ENCODE data around the gene VIPR1.

Gene VIPR1

GRCh38 chr3:42491881-42492507 is 10.4 kb upstream of the VIPR1 start:
- TF ChIP-seq POLR2A (IDR thresholded peaks at IDR 0.05; ENCODE audit: extremely low read depth, insufficient read length) (no peak), MAX (IDR thresholded peaks at IDR 0.05; ENCODE audit: low read depth, low read length) (no peak), MYC (IDR thresholded peaks at IDR 0.05; ENCODE audit: low read depth, low read length) (no peak)
- TF ChIP-seq, protein P1, sequence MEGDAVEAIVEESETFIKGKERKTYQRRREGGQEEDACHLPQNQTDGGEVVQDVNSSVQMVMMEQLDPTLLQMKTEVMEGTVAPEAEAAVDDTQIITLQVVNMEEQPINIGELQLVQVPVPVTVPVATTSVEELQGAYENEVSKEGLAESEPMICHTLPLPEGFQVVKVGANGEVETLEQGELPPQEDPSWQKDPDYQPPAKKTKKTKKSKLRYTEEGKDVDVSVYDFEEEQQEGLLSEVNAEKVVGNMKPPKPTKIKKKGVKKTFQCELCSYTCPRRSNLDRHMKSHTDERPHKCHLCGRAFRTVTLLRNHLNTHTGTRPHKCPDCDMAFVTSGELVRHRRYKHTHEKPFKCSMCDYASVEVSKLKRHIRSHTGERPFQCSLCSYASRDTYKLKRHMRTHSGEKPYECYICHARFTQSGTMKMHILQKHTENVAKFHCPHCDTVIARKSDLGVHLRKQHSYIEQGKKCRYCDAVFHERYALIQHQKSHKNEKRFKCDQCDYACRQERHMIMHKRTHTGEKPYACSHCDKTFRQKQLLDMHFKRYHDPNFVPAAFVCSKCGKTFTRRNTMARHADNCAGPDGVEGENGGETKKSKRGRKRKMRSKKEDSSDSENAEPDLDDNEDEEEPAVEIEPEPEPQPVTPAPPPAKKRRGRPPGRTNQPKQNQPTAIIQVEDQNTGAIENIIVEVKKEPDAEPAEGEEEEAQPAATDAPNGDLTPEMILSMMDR (IDR thresholded peaks at IDR 0.05; ENCODE audit: low read depth, low read length), result no peak
- no peak for DNase-seq (ENCODE audit: low read depth)
- H3K4me3 ChIP-seq (ENCODE audit: low read depth, low read length), result no peak overlapping the region

DNA sequence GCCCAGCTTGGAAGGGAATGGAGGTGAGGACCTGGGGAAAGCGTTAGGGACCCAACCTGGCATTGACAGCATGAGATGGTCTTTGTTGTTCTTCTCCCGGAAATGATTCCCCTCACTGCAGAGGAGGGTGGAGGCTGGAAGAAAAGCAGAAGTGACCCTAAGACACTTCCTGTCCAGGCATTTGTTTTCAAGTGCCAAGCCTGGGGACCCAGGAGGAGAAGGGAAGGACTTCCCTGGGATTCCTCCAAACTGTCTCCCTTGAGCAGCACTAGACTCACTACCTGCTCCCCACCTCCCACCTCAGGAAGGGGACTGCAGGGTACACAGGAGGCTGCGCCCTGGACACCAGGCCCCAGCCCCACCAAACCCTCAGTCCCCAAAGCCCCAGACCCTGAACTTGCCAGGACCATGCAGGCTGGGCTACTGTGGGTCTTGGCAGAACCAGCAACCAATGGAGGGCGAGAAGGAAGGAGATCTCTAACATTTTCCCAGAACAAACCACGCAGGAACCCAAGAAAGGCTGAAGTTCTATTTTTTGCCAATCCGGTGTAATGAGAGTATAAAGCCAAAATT is 9.8 kb upstream of the VIPR1 start:
- no peak overlapping the region for H3K4me3 ChIP-seq (ENCODE audit: low read depth, low read length)
- peak; percentile 57 for DNase-seq (ENCODE audit: low read depth)
- TF ChIP-seq MYC (IDR thresholded peaks at IDR 0.05; ENCODE audit: low read depth, low read length) (no peak), POLR2A (IDR thresholded peaks at IDR 0.05; ENCODE audit: extremely low read depth, insufficient read length) (no peak), MAX (IDR thresholded peaks at IDR 0.05; ENCODE audit: low read depth, low read length) (no peak)

DNA sequence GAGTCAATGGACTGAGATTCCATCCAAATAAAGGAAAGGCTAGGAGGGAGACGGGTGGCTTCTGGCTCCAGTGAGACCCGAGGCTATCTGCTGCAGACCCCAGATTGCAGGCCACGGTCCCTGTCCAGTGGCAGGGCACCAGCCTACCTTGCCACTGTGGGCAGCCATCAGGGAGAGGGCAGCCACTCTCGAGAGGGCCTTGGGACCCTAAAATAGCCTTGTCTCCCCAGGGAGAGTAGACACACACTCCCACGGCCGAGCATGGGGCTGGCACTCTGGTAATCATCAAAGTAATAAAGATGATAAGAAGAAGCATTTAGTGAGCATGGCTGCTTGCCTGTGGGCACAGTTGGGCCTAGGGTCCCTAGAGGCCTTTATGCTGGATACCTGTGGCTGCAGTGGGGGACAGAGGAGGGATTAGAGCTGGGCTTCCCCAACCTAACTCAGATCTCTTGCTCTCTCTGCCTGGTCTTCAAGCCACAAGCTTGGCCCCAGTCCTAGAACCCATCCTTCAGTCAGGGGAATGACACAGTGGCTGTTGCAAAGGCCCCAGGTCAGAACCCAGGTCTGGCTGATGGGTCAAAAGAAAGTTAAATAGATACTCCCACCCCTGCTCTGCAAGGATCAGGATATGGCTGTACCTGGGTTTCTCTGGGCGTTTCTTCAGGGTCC is 9.2 kb upstream of the VIPR1 start:
- TF ChIP-seq POLR2A (IDR thresholded peaks at IDR 0.05; ENCODE audit: extremely low read depth, insufficient read length) (no peak), MYC (IDR thresholded peaks at IDR 0.05; ENCODE audit: low read depth, low read length) (no peak), MAX (IDR thresholded peaks at IDR 0.05; ENCODE audit: low read depth, low read length) (no peak)
- TF ChIP-seq, protein P1 (IDR thresholded peaks at IDR 0.05; ENCODE audit: low read depth, low read length), result no peak
- no peak for DNase-seq (ENCODE audit: low read depth)
- no peak overlapping the region for H3K4me3 ChIP-seq (ENCODE audit: low read depth, low read length)

- TF ChIP-seq, protein P1 (IDR thresholded peaks at IDR 0.05; ENCODE audit: low read depth, low read length), result no peak
- no peak for TF ChIP-seq MYC (IDR thresholded peaks at IDR 0.05; ENCODE audit: low read depth, low read length)
- no peak for TF ChIP-seq POLR2A (IDR thresholded peaks at IDR 0.05; ENCODE audit: extremely low read depth, insufficient read length)
- DNase-seq (ENCODE audit: low read depth), result no peak
- no peak overlapping the region for H3K4me3 ChIP-seq (ENCODE audit: low read depth, low read length)
These were observed 8.7 kb upstream of the VIPR1 start for GRCh38 chr3:42493798-42494151.

DNA sequence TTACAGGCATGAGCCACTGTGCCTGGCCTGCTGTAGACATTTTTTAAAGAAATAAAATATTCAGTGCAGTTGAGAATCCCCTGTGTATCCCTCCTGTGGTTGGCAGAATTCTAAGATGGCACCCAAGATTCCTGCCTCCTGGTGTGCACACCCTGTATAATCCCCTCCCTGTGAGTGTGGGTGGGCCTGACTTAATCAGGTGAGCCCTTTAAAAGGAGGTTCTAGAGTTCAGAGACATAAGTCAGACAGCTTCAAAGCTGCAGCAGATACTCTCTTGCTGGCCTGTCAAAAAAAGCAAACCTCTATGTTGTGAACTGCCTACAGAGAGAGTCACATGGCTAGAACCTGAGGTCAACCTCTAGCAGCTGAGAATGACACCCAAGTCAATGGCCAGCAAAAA is 7.0 kb upstream of the VIPR1 start:
- TF ChIP-seq MAX (IDR thresholded peaks at IDR 0.05; ENCODE audit: low read depth, low read length), result no peak
- TF ChIP-seq POLR2A (IDR thresholded peaks at IDR 0.05; ENCODE audit: extremely low read depth, insufficient read length), result no peak
- no peak for TF ChIP-seq MYC (IDR thresholded peaks at IDR 0.05; ENCODE audit: low read depth, low read length)
- H3K4me3 ChIP-seq (ENCODE audit: low read depth, low read length), result no peak overlapping the region
- DNase-seq (ENCODE audit: low read depth), result no peak

- no peak for TF ChIP-seq MYC (IDR thresholded peaks at IDR 0.05; ENCODE audit: low read depth, low read length)
- TF ChIP-seq POLR2A (IDR thresholded peaks at IDR 0.05; ENCODE audit: extremely low read depth, insufficient read length), result no peak
- TF ChIP-seq MAX (IDR thresholded peaks at IDR 0.05; ENCODE audit: low read depth, low read length), result no peak
- TF ChIP-seq, protein P1 (IDR thresholded peaks at IDR 0.05; ENCODE audit: low read depth, low read length), result no peak
- no peak for DNase-seq (ENCODE audit: low read depth)
- no peak overlapping the region for H3K4me3 ChIP-seq (ENCODE audit: low read depth, low read length)
These were observed 5.3 kb upstream of the VIPR1 start for GRCh38 chr3:42497009-42497731.

Measured in NB4 (cell line).